HAP-1 (cell line): ENCODE measurements around the gene GATAD2A.
A peak's percentile ranks its signal among the peaks of the same experiment; 100 is the strongest.

Experiments
- DNase-seq, 2 experiments: peaks; one replicate each; pipeline ENCODE4 v3.0.0-alpha.2; 2016 to 2020; ENCODE audit warnings: low spot score in 2 of 2
- H3K27me3 ChIP-seq: fragments of 250-450 bp; sonication (Bioruptor Pico); 2 replicates; pipeline ENCODE4 v1.5.1; 2020; ENCODE audit warnings: low read depth, mild to moderate bottlenecking, moderate library complexity
- H3K36me3 ChIP-seq: fragments of 250-450 bp; sonication (Bioruptor Pico); replicated peaks from 2 replicates; pipeline ENCODE4 v1.5.1; 2020; ENCODE audit warnings: mild to moderate bottlenecking
- H3K4me1 ChIP-seq: fragments of 250-450 bp; sonication (Bioruptor Pico); 2 replicates; pipeline ENCODE4 v1.5.1; 2020; ENCODE audit warnings: mild to moderate bottlenecking
- H3K4me3 ChIP-seq: fragments of 250-450 bp; sonication (Bioruptor Pico); 2 replicates; pipeline ENCODE4 v1.5.1; 2020; ENCODE audit warnings: mild to moderate bottlenecking, moderate library complexity
- H3K9me3 ChIP-seq: fragments of 250-450 bp; sonication (Bioruptor Pico); 2 replicates; pipeline ENCODE4 v1.5.1; 2020; ENCODE audit warnings: mild to moderate bottlenecking, moderate library complexity
- in situ Hi-C: fragments of 300-500 bp; cut with MboI; formaldehyde crosslinking; loops from 3 replicates; pipeline ENCODE4 v1.14.3; 2020; ENCODE audit warnings: low sequenced_read_pairs, inconsistent platforms, mixed read lengths

Gene GATAD2A

GRCh38 chr19:19543640-19544039 is 138.2 kb downstream of the GATAD2A start:
- Histone ChIP-seq H3K4me1 (no peaks in the 10 kb centered on the region), H3K9me3 (no peaks in the 10 kb centered on the region)
- in situ Hi-C loops: loop anchor here (25.0 kb wide), 1 partner anchor 419 kb away; no protein-coding TSS in a partner anchor

GRCh38 chr19:19544257-19544953 is 138.9 kb downstream of the GATAD2A start:
- DNase-seq: no peak
- Histone ChIP-seq H3K4me1 (no peaks in the 10 kb centered on the region), H3K36me3 (no peaks in the 10 kb centered on the region), H3K4me3 (no peak overlapping the region), H3K9me3 (no peaks in the 10 kb centered on the region), H3K27me3 (no peaks in the 10 kb centered on the region)
- in situ Hi-C loops: loop anchor here (25.0 kb wide), 1 partner anchor 418 kb away; no protein-coding TSS in a partner anchor

More at GRCh38 chr19:19543640-19544039, 138.2 kb downstream of the GATAD2A start:
- Histone ChIP-seq H3K4me3 (no peak overlapping the region), H3K36me3 (no peaks in the 10 kb centered on the region), H3K27me3 (no peaks in the 10 kb centered on the region)
- DNase-seq: no peak

GRCh38 chr19:19544954-19545591 is 139.6 kb downstream of the GATAD2A start:
- no peaks in the 10 kb centered on the region for H3K4me1 ChIP-seq
- no peaks in the 10 kb centered on the region for H3K27me3 ChIP-seq
- no peaks in the 10 kb centered on the region for H3K9me3 ChIP-seq
- H3K4me3 ChIP-seq: no peak overlapping the region
- DNase-seq: no peak
- in situ Hi-C loops: loop anchor here (25.0 kb wide), 1 partner anchor 417 kb away; no protein-coding TSS in a partner anchor
- H3K36me3 ChIP-seq: no peaks in the 10 kb centered on the region

- no peak for DNase-seq
- in situ Hi-C loops: loop anchor here (25.0 kb wide), 1 partner anchor 417 kb away; no protein-coding TSS in a partner anchor
- Histone ChIP-seq H3K27me3 (no peaks in the 10 kb centered on the region), H3K4me1 (no peaks in the 10 kb centered on the region), H3K9me3 (no peaks in the 10 kb centered on the region), H3K4me3 (no peak overlapping the region), H3K36me3 (no peaks in the 10 kb centered on the region)
Observed at GRCh38 chr19:19545707-19546106, 140.2 kb downstream of the GATAD2A start.

GRCh38 chr19:19546751-19547162 is 141.3 kb downstream of the GATAD2A start:
- Histone ChIP-seq H3K36me3 (no peaks in the 10 kb centered on the region), H3K27me3 (no peaks in the 10 kb centered on the region), H3K4me1 (no peaks in the 10 kb centered on the region), H3K9me3 (no peaks in the 10 kb centered on the region), H3K4me3 (no peak overlapping the region)
- DNase-seq: no peak
- in situ Hi-C loops: loop anchor here (25.0 kb wide), 1 partner anchor 416 kb away; no protein-coding TSS in a partner anchor

GRCh38 chr19:19547674-19548336 is 142.3 kb downstream of the GATAD2A start:
- in situ Hi-C loops: loop anchor here (25.0 kb wide), 1 partner anchor 414 kb away; no protein-coding TSS in a partner anchor
- Histone ChIP-seq H3K4me3 (no peak overlapping the region), H3K36me3 (no peaks in the 10 kb centered on the region), H3K9me3 (no peaks in the 10 kb centered on the region), H3K27me3 (no peaks in the 10 kb centered on the region), H3K4me1 (no peaks in the 10 kb centered on the region)
- no peak for DNase-seq

- DNase-seq: no peak
- H3K4me3 ChIP-seq: no peak overlapping the region
- H3K9me3 ChIP-seq: no peaks in the 10 kb centered on the region
- H3K4me1 ChIP-seq: no peaks in the 10 kb centered on the region
- in situ Hi-C loops: loop anchor here (25.0 kb wide), 1 partner anchor 413 kb away; no protein-coding TSS in a partner anchor
- no peaks in the 10 kb centered on the region for H3K36me3 ChIP-seq
- H3K27me3 ChIP-seq: no peaks in the 10 kb centered on the region
Observed at GRCh38 chr19:19548915-19549759, 143.7 kb downstream of the GATAD2A start.

GRCh38 chr19:19549804-19550464 is 144.5 kb downstream of the GATAD2A start:
- Histone ChIP-seq H3K27me3 (no peaks in the 10 kb centered on the region), H3K4me1 (no peaks in the 10 kb centered on the region), H3K4me3 (no peak overlapping the region), H3K9me3 (no peaks in the 10 kb centered on the region), H3K36me3 (no peaks in the 10 kb centered on the region)
- no peak for DNase-seq
- in situ Hi-C loops: loop anchor here (25.0 kb wide), 1 partner anchor 412 kb away; no protein-coding TSS in a partner anchor

- Histone ChIP-seq H3K9me3 (no peaks in the 10 kb centered on the region), H3K4me1 (no peaks in the 10 kb centered on the region), H3K4me3 (no peak overlapping the region), H3K27me3 (no peaks in the 10 kb centered on the region), H3K36me3 (no peaks in the 10 kb centered on the region)
- in situ Hi-C loops: no loop called here
- DNase-seq: no peak
Observed at GRCh38 chr19:19550485-19550929, 145.0 kb downstream of the GATAD2A start.

GRCh38 chr19:19550972-19551852 is 145.7 kb downstream of the GATAD2A start:
- Histone ChIP-seq H3K4me1 (no peaks in the 10 kb centered on the region), H3K4me3 (no peak overlapping the region), H3K27me3 (no peaks in the 10 kb centered on the region), H3K36me3 (no peaks in the 10 kb centered on the region), H3K9me3 (no peaks in the 10 kb centered on the region)
- in situ Hi-C loops: no loop called here
- no peak for DNase-seq

- Histone ChIP-seq H3K9me3 (no peaks in the 10 kb centered on the region), H3K36me3 (no peaks in the 10 kb centered on the region), H3K4me1 (no peaks in the 10 kb centered on the region), H3K4me3 (no peak overlapping the region), H3K27me3 (no peaks in the 10 kb centered on the region)
- no peak for DNase-seq
- in situ Hi-C loops: no loop called here
Observed at GRCh38 chr19:19551853-19552192, 146.3 kb downstream of the GATAD2A start.

GRCh38 chr19:19552798-19553197 is 147.3 kb downstream of the GATAD2A start:
- H3K4me3 ChIP-seq: no peak overlapping the region
- no peaks in the 10 kb centered on the region for H3K27me3 ChIP-seq
- H3K9me3 ChIP-seq: no peaks in the 10 kb centered on the region
- peak in 1 of 2 experiments; percentile 72 for DNase-seq
- no peaks in the 10 kb centered on the region for H3K36me3 ChIP-seq
- in situ Hi-C loops: no loop called here
- H3K4me1 ChIP-seq: no peaks in the 10 kb centered on the region
